SJSA1 (cell line): ENCODE results near the gene PANK4. TPM values are rescaled to one million over a fixed set of nuclear protein-coding genes. Genes with fewer than 3 reads are reported as not detected.

ENCODE experiments used
- DNase-seq, 2 experiments: peaks; one replicate each; pipeline ENCODE4 v3.0.0-alpha.2; 2015 to 2020; ENCODE audit warnings: low spot score in 2 of 2, low read depth in 1 of 2
- H3K27ac ChIP-seq: fragments of 250-450 bp; sonication (Bioruptor Pico); 2 replicates; pipeline ENCODE4 v1.5.1; 2020; ENCODE audit warnings: mild to moderate bottlenecking, moderate library complexity
- H3K27me3 ChIP-seq: fragments of 250-450 bp; sonication (Bioruptor Pico); replicated peaks from 2 replicates; pipeline ENCODE4 v1.5.1; 2020; ENCODE audit warnings: mild to moderate bottlenecking, moderate library complexity
- H3K36me3 ChIP-seq: fragments of 250-450 bp; sonication (Bioruptor Pico); 2 replicates; pipeline ENCODE4 v1.5.1; 2020; ENCODE audit warnings: mild to moderate bottlenecking
- H3K4me1 ChIP-seq: fragments of 250-450 bp; sonication (Bioruptor Pico); replicated peaks from 2 replicates; pipeline ENCODE4 v1.6.1; 2021; ENCODE audit warnings: mild to moderate bottlenecking
- H3K4me3 ChIP-seq: fragments of 250-450 bp; sonication (Bioruptor Pico); 2 replicates; pipeline ENCODE4 v1.5.1; 2020; ENCODE audit warnings: mild to moderate bottlenecking
- H3K9me3 ChIP-seq: fragments of 250-450 bp; sonication (Bioruptor Pico); replicated peaks from 2 replicates; pipeline ENCODE4 v1.5.1; 2020; ENCODE audit warnings: mild to moderate bottlenecking
- total RNA-seq: library from RNA; depleted of rRNA; stranded (reverse); fragments of >200 nt; shearing (Covaris generic); gene quantifications from 2 replicates; pipeline ENCODE4 v1.2.3, GENCODE V29; 2014

PANK4 gene
- total RNA-seq, 1 experiment from 2014 or later = 39.9 TPM

- no peak for DNase-seq
- no peaks in the 10 kb centered on the region for H3K27me3 ChIP-seq
Observed at GRCh38 chr1:2494323-2494693, 32.1 kb downstream of the PANK4 start.

GRCh38 chr1:2493691-2494322 lies 32.6 kb downstream of the PANK4 start:
- H3K4me1 ChIP-seq = peaks cover 35% of the 10 kb centered on the region
- no peak overlapping the region for H3K4me3 ChIP-seq
- H3K27ac ChIP-seq = no peak overlapping the region
- H3K36me3 ChIP-seq = no peaks in the 10 kb centered on the region
- peaks cover 6% of the 10 kb centered on the region; the same call in 1 of the 2 replicates for H3K9me3 ChIP-seq
- DNase-seq = no peak
- H3K27me3 ChIP-seq = no peaks in the 10 kb centered on the region

More at GRCh38 chr1:2494323-2494693, 32.1 kb downstream of the PANK4 start:
- H3K36me3 ChIP-seq = no peaks in the 10 kb centered on the region
- H3K9me3 ChIP-seq = peaks cover 1% of the 10 kb centered on the region; the same call in 1 of the 2 replicates
- no peak overlapping the region for H3K27ac ChIP-seq
- H3K4me3 ChIP-seq = no peak overlapping the region
- peaks cover 35% of the 10 kb centered on the region for H3K4me1 ChIP-seq

- no peak overlapping the region for H3K27ac ChIP-seq
- peaks cover 9% of the 10 kb centered on the region for H3K9me3 ChIP-seq
- no peak for DNase-seq
- H3K36me3 ChIP-seq = no peaks in the 10 kb centered on the region
- no peak overlapping the region for H3K4me3 ChIP-seq
- H3K27me3 ChIP-seq = no peaks in the 10 kb centered on the region
- H3K4me1 ChIP-seq = peaks cover 35% of the 10 kb centered on the region
Observed at GRCh38 chr1:2493218-2493617, 33.2 kb downstream of the PANK4 start.

GRCh38 chr1:2492091-2492490 lies 34.3 kb downstream of the PANK4 start:
- Histone ChIP-seq H3K4me1 (peaks cover 35% of the 10 kb centered on the region), H3K4me3 (no peak overlapping the region), H3K27ac (no peak overlapping the region), H3K27me3 (no peaks in the 10 kb centered on the region), H3K36me3 (no peaks in the 10 kb centered on the region), H3K9me3 (peaks cover 13% of the 10 kb centered on the region)
- DNase-seq = no peak

- Histone ChIP-seq H3K9me3 (peaks cover 15% of the 10 kb centered on the region), H3K27ac (no peak overlapping the region), H3K27me3 (no peaks in the 10 kb centered on the region), H3K36me3 (no peaks in the 10 kb centered on the region), H3K4me1 (peaks cover 35% of the 10 kb centered on the region), H3K4me3 (no peak overlapping the region)
- DNase-seq = no peak
Observed at GRCh38 chr1:2489615-2490014, 36.8 kb downstream of the PANK4 start.

- DNase-seq = no peak
- Histone ChIP-seq H3K9me3 (peaks cover 15% of the 10 kb centered on the region), H3K4me3 (no peak overlapping the region), H3K27ac (no peak overlapping the region), H3K27me3 (no peaks in the 10 kb centered on the region), H3K36me3 (no peaks in the 10 kb centered on the region), H3K4me1 (peaks cover 31% of the 10 kb centered on the region)
Observed at GRCh38 chr1:2488688-2489087, 37.7 kb downstream of the PANK4 start.

GRCh38 chr1:2486558-2486957 lies 39.8 kb downstream of the PANK4 start:
- Histone ChIP-seq H3K4me1 (peaks cover 10% of the 10 kb centered on the region), H3K27ac (no peak overlapping the region), H3K9me3 (peaks cover 15% of the 10 kb centered on the region), H3K27me3 (no peaks in the 10 kb centered on the region), H3K4me3 (no peak overlapping the region), H3K36me3 (no peaks in the 10 kb centered on the region)
- DNase-seq = no peak

- Histone ChIP-seq H3K27ac (no peak overlapping the region), H3K4me3 (no peak overlapping the region), H3K36me3 (no peaks in the 10 kb centered on the region)
Observed at GRCh38 chr1:2486041-2486440, 40.4 kb downstream of the PANK4 start.

GRCh38 chr1:2483970-2484369 lies 42.4 kb downstream of the PANK4 start:
- Histone ChIP-seq H3K4me3 (no peak overlapping the region), H3K36me3 (no peaks in the 10 kb centered on the region), H3K4me1 (no peaks in the 10 kb centered on the region), H3K27ac (no peak overlapping the region), H3K27me3 (no peaks in the 10 kb centered on the region), H3K9me3 (peaks cover 11% of the 10 kb centered on the region)
- DNase-seq = no peak

More at GRCh38 chr1:2486041-2486440, 40.4 kb downstream of the PANK4 start:
- Histone ChIP-seq H3K9me3 (peaks cover 15% of the 10 kb centered on the region), H3K27me3 (no peaks in the 10 kb centered on the region), H3K4me1 (peaks cover 5% of the 10 kb centered on the region)
- DNase-seq = no peak

- no peaks in the 10 kb centered on the region for H3K4me1 ChIP-seq
- H3K36me3 ChIP-seq = no peaks in the 10 kb centered on the region
- H3K9me3 ChIP-seq = peaks cover 4% of the 10 kb centered on the region; the same call in 1 of the 2 replicates
- H3K27me3 ChIP-seq = no peaks in the 10 kb centered on the region
- no peak overlapping the region for H3K27ac ChIP-seq
- H3K4me3 ChIP-seq = no peak overlapping the region
- DNase-seq = no peak
Observed at GRCh38 chr1:2483026-2483425, 43.4 kb downstream of the PANK4 start.

- H3K4me3 ChIP-seq = no peak overlapping the region
- no peak overlapping the region for H3K27ac ChIP-seq
- H3K36me3 ChIP-seq = no peaks in the 10 kb centered on the region
- 0 out of 2 replicates have a peak, but pooled peaks cover 2% of the 10 kb centered on the region for H3K9me3 ChIP-seq
- no peak for DNase-seq
- H3K27me3 ChIP-seq = no peaks in the 10 kb centered on the region
- H3K4me1 ChIP-seq = no peaks in the 10 kb centered on the region
Observed at GRCh38 chr1:2482588-2482987, 43.8 kb downstream of the PANK4 start.

GRCh38 chr1:2481885-2482284 lies 44.5 kb downstream of the PANK4 start:
- H3K27me3 ChIP-seq = no peaks in the 10 kb centered on the region
- H3K9me3 ChIP-seq = no peaks in the 10 kb centered on the region
- H3K27ac ChIP-seq = no peak overlapping the region
- DNase-seq = no peak
- no peak overlapping the region for H3K4me3 ChIP-seq
- no peaks in the 10 kb centered on the region for H3K36me3 ChIP-seq
- no peaks in the 10 kb centered on the region for H3K4me1 ChIP-seq

GRCh38 chr1:2480986-2481364 lies 45.4 kb downstream of the PANK4 start:
- no peak for DNase-seq
- Histone ChIP-seq H3K27ac (no peak overlapping the region), H3K4me3 (no peak overlapping the region), H3K9me3 (no peaks in the 10 kb centered on the region), H3K4me1 (no peaks in the 10 kb centered on the region), H3K36me3 (no peaks in the 10 kb centered on the region), H3K27me3 (no peaks in the 10 kb centered on the region)

GRCh38 chr1:2480236-2480985 lies 46.0 kb downstream of the PANK4 start:
- Histone ChIP-seq H3K4me1 (no peaks in the 10 kb centered on the region), H3K27ac (no peak overlapping the region), H3K4me3 (no peak overlapping the region), H3K27me3 (no peaks in the 10 kb centered on the region), H3K36me3 (no peaks in the 10 kb centered on the region), H3K9me3 (no peaks in the 10 kb centered on the region)
- no peak for DNase-seq
